Coronary artery (tissue), 2 donors: ENCODE results near the gene CLEC3B.

ENCODE experiments used
- DNase-seq: peaks from one replicate; pipeline ENCODE4 v3.0.0-alpha.2; 2017; ENCODE audit warnings: low spot score
- H3K27ac ChIP-seq, 2 donors: fragments of 200-600 bp; sonication (generic); one replicate each; pipeline ENCODE4 v1.5.1; 2016 to 2019
- H3K4me3 ChIP-seq: fragments of 200-600 bp; sonication (generic); 2 replicates; pipeline ENCODE4 v1.5.1; 2016; ENCODE audit warnings: mild to moderate bottlenecking, moderate library complexity
- CTCF ChIP-seq: fragments of 200-600 bp; sonication (generic); IDR thresholded peaks from one replicate; pipeline ENCODE4 v1.5.1; 2019; ENCODE audit warnings: antibody characterized with exemption

Gene CLEC3B

GRCh38 chr3:45002720-45003119, 23.4 kb upstream of the CLEC3B start:
- Histone ChIP-seq H3K27ac (no peak overlapping the region), H3K4me3 (no peak overlapping the region)
- no peak for DNase-seq
- no peak for TF ChIP-seq CTCF

- H3K4me3 ChIP-seq = no peak overlapping the region
- H3K27ac ChIP-seq = no peak overlapping the region
- TF ChIP-seq CTCF = no peak
- DNase-seq = no peak
Observed at GRCh38 chr3:45003406-45003805, 22.7 kb upstream of the CLEC3B start.

GRCh38 chr3:45003859-45004258, 22.2 kb upstream of the CLEC3B start:
- Histone ChIP-seq H3K27ac (no peak overlapping the region), H3K4me3 (no peak overlapping the region)
- no peak for TF ChIP-seq CTCF
- no peak for DNase-seq

GRCh38 chr3:45007091-45007490, 19.0 kb upstream of the CLEC3B start:
- no peak overlapping the region for H3K27ac ChIP-seq
- no peak for TF ChIP-seq CTCF
- no peak overlapping the region for H3K4me3 ChIP-seq
- no peak for DNase-seq

GRCh38 chr3:45008117-45008516, 18.0 kb upstream of the CLEC3B start:
- no peak for TF ChIP-seq CTCF
- H3K4me3 ChIP-seq = no peak overlapping the region
- DNase-seq = no peak
- peak overlapping the region in 1 of 2 donors; percentile 7 for H3K27ac ChIP-seq

- Histone ChIP-seq H3K27ac (peak overlapping the region in 1 of 2 donors; percentile 84), H3K4me3 (no peak overlapping the region)
- no peak for TF ChIP-seq CTCF
- no peak for DNase-seq
Observed at GRCh38 chr3:45009868-45010267, 16.2 kb upstream of the CLEC3B start.

GRCh38 chr3:45010811-45011333, 15.2 kb upstream of the CLEC3B start:
- TF ChIP-seq CTCF = no peak
- Histone ChIP-seq H3K27ac (peak overlapping the region in 1 of 2 donors; percentile 84), H3K4me3 (peak overlapping the region; percentile 38)
- DNase-seq = no peak
